H9 (cell line): ENCODE measurements around the gene ARHGAP9. TPM values are rescaled to one million over a fixed set of nuclear protein-coding genes. Genes with fewer than 3 reads are reported as not detected.

Experiments used
- DNase-seq: peaks from one replicate; pipeline ENCODE4 v3.0.0-alpha.2; 2017
- H2AFZ ChIP-seq: one replicate; pipeline ENCODE4 v1.6.1; 2013; ENCODE audit warnings: mild to moderate bottlenecking, low read length, control low read depth, moderate library complexity
- H2AK5ac ChIP-seq: 2 replicates; pipeline ENCODE4 v1.6.1; 2013; ENCODE audit warnings: low read length, control low read depth, mixed read lengths; ENCODE audit not compliant: insufficient read length
- H2BK120ac ChIP-seq: one replicate; pipeline ENCODE4 v1.6.1; 2013; ENCODE audit warnings: low read depth, mild to moderate bottlenecking, low read length, control low read depth, inconsistent platforms; ENCODE audit not compliant: poor library complexity, severe bottlenecking
- H2BK12ac ChIP-seq: 2 replicates; pipeline ENCODE4 v1.6.1; 2013; ENCODE audit warnings: low read length, control low read depth, mixed read lengths, low read depth; ENCODE audit not compliant: insufficient read length
- H2BK15ac ChIP-seq: 2 replicates; pipeline ENCODE4 v1.6.1; 2013; ENCODE audit warnings: low read depth, low read length, control low read depth
- H2BK20ac ChIP-seq: one replicate; pipeline ENCODE4 v1.6.1; 2013; ENCODE audit warnings: low read depth, mild to moderate bottlenecking, low read length, control low read depth, inconsistent platforms; ENCODE audit not compliant: poor library complexity, severe bottlenecking
- H2BK5ac ChIP-seq: 2 replicates; pipeline ENCODE4 v1.6.1; 2013; ENCODE audit warnings: low read length, control low read depth, mixed read lengths; ENCODE audit not compliant: insufficient read length
- H3K14ac ChIP-seq: 2 replicates; pipeline ENCODE4 v1.6.1; 2013; ENCODE audit warnings: low read length, control low read depth; ENCODE audit not compliant: insufficient read depth
- H3K18ac ChIP-seq: 2 replicates; pipeline ENCODE4 v1.6.1; 2013; ENCODE audit warnings: low read depth, mild to moderate bottlenecking, mixed read lengths, low read length, control low read depth; ENCODE audit not compliant: insufficient read length
- H3K23ac ChIP-seq: 2 replicates; pipeline ENCODE4 v1.6.1; 2013; ENCODE audit warnings: low read length, control low read depth, mixed read lengths, low read depth; ENCODE audit not compliant: insufficient read length
- H3K23me2 ChIP-seq: 2 replicates; pipeline ENCODE4 v1.6.1; 2013; ENCODE audit warnings: low read depth, mild to moderate bottlenecking, mixed read lengths, low read length, control low read depth; ENCODE audit not compliant: insufficient read length, poor library complexity, severe bottlenecking
- H3K27ac ChIP-seq: 2 replicates; pipeline ENCODE4 v1.5.1; 2013; ENCODE audit warnings: low read length, control low read depth, mixed read lengths, low read depth; ENCODE audit not compliant: insufficient read length
- H3K27me3 ChIP-seq: 2 replicates; pipeline ENCODE4 v1.6.1; 2013; ENCODE audit warnings: low read length, control low read depth, inconsistent platforms; ENCODE audit not compliant: insufficient read depth
- H3K4ac ChIP-seq: 2 replicates; pipeline ENCODE4 v1.6.1; 2013; ENCODE audit warnings: low read depth, mild to moderate bottlenecking, control low read depth, inconsistent platforms, low read length, moderate library complexity
- H3K4me1 ChIP-seq: 2 replicates; pipeline ENCODE4 v1.6.1; 2013; ENCODE audit warnings: low read length, control low read depth, inconsistent platforms; ENCODE audit not compliant: insufficient read depth
- H3K4me2 ChIP-seq: 2 replicates; pipeline ENCODE4 v1.6.1; 2013; ENCODE audit warnings: low read length, control low read depth, mixed read lengths; ENCODE audit not compliant: insufficient read length, insufficient read depth
- H3K56ac ChIP-seq: 2 replicates; pipeline ENCODE4 v1.6.1; 2013; ENCODE audit warnings: low read depth, mild to moderate bottlenecking, mixed read lengths, low read length, control low read depth; ENCODE audit not compliant: insufficient read length
- H3K79me1 ChIP-seq: 2 replicates; pipeline ENCODE4 v1.6.1; 2013; ENCODE audit warnings: low read depth, mild to moderate bottlenecking, moderate library complexity, low read length, control low read depth, inconsistent platforms; ENCODE audit not compliant: insufficient read depth, poor library complexity, severe bottlenecking
- H3K79me2 ChIP-seq: 2 replicates; pipeline ENCODE4 v1.6.1; 2013; ENCODE audit warnings: low read length, control low read depth, inconsistent platforms; ENCODE audit not compliant: insufficient read depth
- H3K9ac ChIP-seq: 2 replicates; pipeline ENCODE4 v1.6.1; 2013; ENCODE audit warnings: low read length, control low read depth, mixed read lengths; ENCODE audit not compliant: insufficient read length; ENCODE audit errors: extremely low read depth
- H3K9me3 ChIP-seq: one replicate; pipeline ENCODE4 v1.6.1; 2013; ENCODE audit warnings: low read depth, low read length, inconsistent platforms; ENCODE audit not compliant: control insufficient read depth
- H3T11ph ChIP-seq: one replicate; pipeline ENCODE4 v1.6.1; 2013; ENCODE audit warnings: mild to moderate bottlenecking, low read length, control low read depth, inconsistent platforms
- H4K20me1 ChIP-seq: one replicate; pipeline ENCODE4 v1.6.1; 2013; ENCODE audit not compliant: control insufficient read depth, insufficient read length, insufficient read depth
- H4K5ac ChIP-seq: 2 replicates; pipeline ENCODE4 v1.6.1; 2013; ENCODE audit warnings: low read depth, mild to moderate bottlenecking, mixed read lengths, low read length, control low read depth; ENCODE audit not compliant: insufficient read length
- H4K8ac ChIP-seq: replicated peaks from 2 replicates; pipeline ENCODE4 v1.6.1; 2013; ENCODE audit warnings: low read length, control low read depth, mixed read lengths, low read depth; ENCODE audit not compliant: insufficient read length
- H4K91ac ChIP-seq: 2 replicates; pipeline ENCODE4 v1.6.1; 2013; ENCODE audit warnings: low read depth, mild to moderate bottlenecking, moderate library complexity, mixed read lengths, low read length, control low read depth; ENCODE audit not compliant: insufficient read length
- H3K27ac Mint-ChIP-seq, 3 experiments: 2 replicates in 2 of 3; 3 replicates in 1 of 3; pipeline ENCODE4 v1.8.0; 2020 to 2021; ENCODE audit warnings: mixed read lengths in 3 of 3, mild to moderate bottlenecking in 1 of 3, moderate library complexity in 1 of 3
- H3K27me3 Mint-ChIP-seq: 2 replicates; pipeline ENCODE4 v1.8.0; 2021; ENCODE audit warnings: low read depth, mild to moderate bottlenecking, moderate library complexity, mixed read lengths
- H3K36me3 Mint-ChIP-seq, 3 experiments: 2 replicates in 2 of 3; 3 replicates in 1 of 3; pipeline ENCODE4 v1.8.0; 2020 to 2021; ENCODE audit warnings: low read depth in 3 of 3, mixed read lengths in 3 of 3; ENCODE audit not compliant: insufficient read depth in 1 of 3
- H3K4me1 Mint-ChIP-seq, 2 experiments: 2 replicates each; pipeline ENCODE4 v1.8.0; 2020; ENCODE audit warnings: mixed read lengths in 2 of 2
- H3K4me3 Mint-ChIP-seq, 2 experiments: 2 replicates in 1 of 2; 3 replicates in 1 of 2; pipeline ENCODE4 v1.8.0; 2020 to 2021; ENCODE audit warnings: mild to moderate bottlenecking in 2 of 2, mixed read lengths in 2 of 2, moderate library complexity in 1 of 2
- H3K9me3 Mint-ChIP-seq, 2 experiments: 2 replicates in 1 of 2; 3 replicates in 1 of 2; pipeline ENCODE4 v1.8.0; 2020; ENCODE audit warnings: mild to moderate bottlenecking in 2 of 2, mixed read lengths in 2 of 2, moderate library complexity in 1 of 2
- WGBS: extraction: QIAGEN DNeasy Blood & Tissue Kit; methylation state at CpG from one replicate; pipeline ENCODE4 v1.1.7; 2013; ENCODE audit warnings: missing lambda C conversion rate, low lambda C conversion rate, mixed read lengths; ENCODE audit not compliant: insufficient read length; ENCODE audit errors: extremely low coverage; 5-methylcytosine and 5-hydroxymethylcytosine counted together
- total RNA-seq: library from RNA; stranded (reverse); gene quantifications from 2 replicates; pipeline ENCODE4 v1.2.1, GENCODE V29; 2021
- TF ChIP-seq, protein P1 (sequence below): fragments of 200-600 bp; sonication (generic); conservative IDR thresholded peaks from 3 replicates; pipeline ENCODE4 v1.8.0; 2021; ENCODE audit warnings: antibody characterized with exemption, mild to moderate bottlenecking

ARHGAP9 gene
- total RNA-seq, 1 experiment from 2014 or later = 3.7 TPM

DNA sequence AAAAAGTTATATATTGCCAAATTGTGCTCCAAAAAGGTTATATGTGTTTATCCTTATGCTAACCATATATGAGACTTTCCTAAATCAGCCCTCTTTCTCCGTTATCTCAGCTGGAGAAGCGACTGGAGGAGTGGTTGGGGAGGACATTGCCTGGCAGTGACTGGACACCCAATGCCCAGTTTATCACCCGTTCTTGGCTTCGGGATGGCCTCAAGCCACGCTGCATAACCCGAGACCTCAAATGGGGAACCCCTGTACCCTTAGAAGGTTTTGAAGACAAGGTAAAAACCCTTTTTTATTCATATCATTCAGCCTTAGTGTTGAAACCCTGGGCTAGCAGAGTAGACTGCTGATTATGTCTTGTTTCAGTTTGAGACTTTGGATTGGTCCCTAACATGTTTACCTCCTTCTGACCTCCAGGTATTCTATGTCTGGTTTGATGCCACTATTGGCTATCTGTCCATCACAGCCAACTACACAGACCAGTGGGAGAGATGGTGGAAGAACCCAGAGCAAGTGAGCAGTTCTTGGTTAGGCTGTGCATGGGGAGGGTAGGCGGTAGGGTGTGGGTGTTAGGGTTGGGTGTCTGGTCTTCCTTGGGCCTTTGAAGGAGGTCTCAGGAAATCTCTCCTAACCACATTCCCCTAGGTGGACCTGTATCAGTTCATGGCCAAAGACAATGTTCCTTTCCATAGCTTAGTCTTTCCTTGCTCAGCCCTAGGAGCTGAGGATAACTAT lies 32.1 kb upstream of the ARHGAP9 start:
- H3K23ac ChIP-seq = no peak overlapping the region
- H3K14ac ChIP-seq = no peak overlapping the region
- H3K4me1 Mint-ChIP-seq = no peaks in the 10 kb centered on the region
- no peaks in the 10 kb centered on the region for H4K20me1 ChIP-seq
- no peaks in the 10 kb centered on the region for H3K9me3 ChIP-seq
- H2BK120ac ChIP-seq = no peak overlapping the region
- no peaks in the 10 kb centered on the region for H3K23me2 ChIP-seq
- no peak overlapping the region for H3K4me3 Mint-ChIP-seq
- no peak overlapping the region for H4K5ac ChIP-seq
- no peak overlapping the region for H3K18ac ChIP-seq
- no peak overlapping the region for H3K27ac ChIP-seq
- H3K4me1 ChIP-seq = no peaks in the 10 kb centered on the region
- no peaks in the 10 kb centered on the region for H3K27me3 ChIP-seq
- no peak overlapping the region for H4K8ac ChIP-seq
- TF ChIP-seq, protein P1, sequence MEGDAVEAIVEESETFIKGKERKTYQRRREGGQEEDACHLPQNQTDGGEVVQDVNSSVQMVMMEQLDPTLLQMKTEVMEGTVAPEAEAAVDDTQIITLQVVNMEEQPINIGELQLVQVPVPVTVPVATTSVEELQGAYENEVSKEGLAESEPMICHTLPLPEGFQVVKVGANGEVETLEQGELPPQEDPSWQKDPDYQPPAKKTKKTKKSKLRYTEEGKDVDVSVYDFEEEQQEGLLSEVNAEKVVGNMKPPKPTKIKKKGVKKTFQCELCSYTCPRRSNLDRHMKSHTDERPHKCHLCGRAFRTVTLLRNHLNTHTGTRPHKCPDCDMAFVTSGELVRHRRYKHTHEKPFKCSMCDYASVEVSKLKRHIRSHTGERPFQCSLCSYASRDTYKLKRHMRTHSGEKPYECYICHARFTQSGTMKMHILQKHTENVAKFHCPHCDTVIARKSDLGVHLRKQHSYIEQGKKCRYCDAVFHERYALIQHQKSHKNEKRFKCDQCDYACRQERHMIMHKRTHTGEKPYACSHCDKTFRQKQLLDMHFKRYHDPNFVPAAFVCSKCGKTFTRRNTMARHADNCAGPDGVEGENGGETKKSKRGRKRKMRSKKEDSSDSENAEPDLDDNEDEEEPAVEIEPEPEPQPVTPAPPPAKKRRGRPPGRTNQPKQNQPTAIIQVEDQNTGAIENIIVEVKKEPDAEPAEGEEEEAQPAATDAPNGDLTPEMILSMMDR = no peak
- no peak overlapping the region for H3K9ac ChIP-seq
- DNase-seq = no peak
- no peak overlapping the region for H3T11ph ChIP-seq
- no peak overlapping the region for H2AK5ac ChIP-seq
- H3K79me1 ChIP-seq = no peaks in the 10 kb centered on the region
- no peak overlapping the region for H4K91ac ChIP-seq
- H3K27ac Mint-ChIP-seq = no peak overlapping the region
- H3K27me3 Mint-ChIP-seq = 0 out of 2 replicates have a peak, but pooled peaks cover 2% of the 10 kb centered on the region
- H2BK12ac ChIP-seq = no peak overlapping the region
- no peak overlapping the region for H2BK5ac ChIP-seq
- H3K79me2 ChIP-seq = 0 out of 2 replicates have a peak, but pooled peaks cover 1% of the 10 kb centered on the region
- no peak overlapping the region for H2BK15ac ChIP-seq
- H3K56ac ChIP-seq = no peak overlapping the region
- no peak overlapping the region for H2AFZ ChIP-seq
- H3K36me3 Mint-ChIP-seq = peaks cover 69 to 85% (median 72%) of the 10 kb centered on the region in 3 experiments; a peak in 6 of 7 replicates
- WGBS = no CpG with 5 or more reads among the region's 7 CpGs
- no peak overlapping the region for H3K4ac ChIP-seq
- H2BK20ac ChIP-seq = no peak overlapping the region
- H3K4me2 ChIP-seq = no peak overlapping the region
- H3K9me3 Mint-ChIP-seq = peaks cover 0 to 2% of the 10 kb centered on the region in 2 experiments; a peak in 1 of 5 replicates
